Thoracic aorta (tissue), 2 donors: ENCODE results near the gene SMU1. TPM values are rescaled to one million over a fixed set of nuclear protein-coding genes. Genes with fewer than 3 reads are reported as not detected.
"Not testable (repeated sequence)": the region's sequence is repeated elsewhere in the genome, so short reads cannot be mapped to it uniquely, and the experiment has no call there.

Source experiments
- ATAC-seq: fragments of 150-250 bp; one replicate; pipeline ENCODE4 v1.8.0; 2017; ENCODE audit warnings: low read depth; ENCODE audit not compliant: insufficient number of reproducible peaks, low FRiP score
- DNase-seq: peaks from one replicate; pipeline ENCODE4 v3.0.0-alpha.2; 2020; ENCODE audit warnings: low spot score
- H3K27ac ChIP-seq, 2 donors: fragments of 200-600 bp; sonication (generic); 1 replicate in 1 of 2; 2 replicates in 1 of 2; pipeline ENCODE4 v1.5.1; 2016; ENCODE audit warnings: mild to moderate bottlenecking in 2 of 2, moderate library complexity in 2 of 2
- H3K27me3 ChIP-seq: fragments of 200-600 bp; sonication (generic); replicated peaks from 2 replicates; pipeline ENCODE4 v1.6.0; 2016; ENCODE audit warnings: mild to moderate bottlenecking; ENCODE audit not compliant: insufficient read depth
- H3K36me3 ChIP-seq: fragments of 200-600 bp; sonication (generic); one replicate; pipeline ENCODE4 v1.5.1; 2016
- H3K4me1 ChIP-seq, 2 donors: fragments of 200-600 bp; sonication (generic); 1 replicate in 1 of 2; 2 replicates in 1 of 2; pipeline versions ENCODE4 v1.5.1 to v1.6.0; 2016; ENCODE audit warnings: low read depth in 2 of 2, mild to moderate bottlenecking in 1 of 2; ENCODE audit not compliant: control insufficient read depth in 1 of 2
- H3K4me3 ChIP-seq: fragments of 200-600 bp; sonication (generic); 2 replicates; pipeline ENCODE4 v1.5.1; 2016; ENCODE audit warnings: mild to moderate bottlenecking
- H3K9me3 ChIP-seq: fragments of 200-600 bp; sonication (generic); 2 replicates; pipeline ENCODE4 v1.5.1; 2016
- CTCF ChIP-seq: fragments of 200-600 bp; sonication (generic); IDR thresholded peaks from one replicate; pipeline ENCODE4 v1.5.1; 2019; ENCODE audit warnings: antibody characterized with exemption
- total RNA-seq, 2 donors: library from RNA; depleted of rRNA; stranded (reverse); fragments of >200 nt; gene quantifications; one replicate each; pipeline versions ENCODE4 v1.1.0 to v1.2.3, GENCODE V29; 2016

The SMU1 gene
- total RNA-seq, 2 donors from 2014 or later, result 14.9 to 19.0 TPM

GRCh38 chr9:33101104-33101951 is 24.9 kb upstream of the SMU1 start:
- no peaks in the 10 kb centered on the region for H3K27me3 ChIP-seq
- no peak overlapping the region for H3K4me3 ChIP-seq
- ATAC-seq (no peak), DNase-seq (no peak)
- no peaks in the 10 kb centered on the region for H3K9me3 ChIP-seq
- TF ChIP-seq CTCF, result no peak
- no peaks in the 10 kb centered on the region for H3K36me3 ChIP-seq
- H3K4me1 ChIP-seq, result peaks cover 6 to 18% of the 10 kb centered on the region in 2 donors
- H3K27ac ChIP-seq, result peak overlapping the region; percentile 41 to 65

- ATAC-seq (no peak), DNase-seq (no peak)
- TF ChIP-seq CTCF, result no peak
- H3K9me3 ChIP-seq, result no peaks in the 10 kb centered on the region
- peaks cover 6 to 15% of the 10 kb centered on the region in 2 donors for H3K4me1 ChIP-seq
- no peak overlapping the region for H3K4me3 ChIP-seq
- no peaks in the 10 kb centered on the region for H3K36me3 ChIP-seq
- no peaks in the 10 kb centered on the region for H3K27me3 ChIP-seq
- H3K27ac ChIP-seq, result no peak overlapping the region
Observed at GRCh38 chr9:33099754-33100153, 23.3 kb upstream of the SMU1 start.

- Histone ChIP-seq H3K4me3 (no peak overlapping the region), H3K27ac (no peak overlapping the region), H3K36me3 (no peaks in the 10 kb centered on the region), H3K4me1 (peaks cover 6 to 14% of the 10 kb centered on the region in 2 donors), H3K9me3 (no peaks in the 10 kb centered on the region), H3K27me3 (no peaks in the 10 kb centered on the region)
- no peak for ATAC-seq
- DNase-seq, result no peak
- TF ChIP-seq CTCF, result no peak
Observed at GRCh38 chr9:33097192-33097591, 20.7 kb upstream of the SMU1 start.

- Histone ChIP-seq H3K27ac (no peak overlapping the region), H3K9me3 (no peaks in the 10 kb centered on the region), H3K27me3 (no peaks in the 10 kb centered on the region), H3K36me3 (no peaks in the 10 kb centered on the region), H3K4me3 (no peak overlapping the region), H3K4me1 (no peaks in the 10 kb centered on the region)
- no peak for DNase-seq
- no peak for TF ChIP-seq CTCF
- ATAC-seq, result no peak
Observed at GRCh38 chr9:33092634-33093033, 16.2 kb upstream of the SMU1 start.

GRCh38 chr9:33085672-33086071 is 9.2 kb upstream of the SMU1 start:
- H3K27ac ChIP-seq, H3K36me3 ChIP-seq, H3K27me3 ChIP-seq, DNase-seq, H3K4me3 ChIP-seq, H3K9me3 ChIP-seq, ATAC-seq: not testable (repeated sequence)
- peaks cover 18 to 29% of the 10 kb centered on the region in 2 donors for H3K4me1 ChIP-seq
